ENCODE results near the gene EPAS1. TPM values are rescaled to one million over a fixed set of nuclear protein-coding genes. Genes with fewer than 3 reads are reported as not detected.

EPAS1 gene
- total and polyA plus RNA-seq, 12 donors, result 25.2 to 307 (median 175) TPM

GRCh38 chr2:46336283-46336959, 39.2 kb downstream of the EPAS1 start:
- intact Hi-C loops (cut with DNase I), result no loop called here
- peak in 1 of 7 donors; percentile 48 for DNase-seq
- Histone ChIP-seq H3K27me3 (no peaks in the 10 kb centered on the region), H3K4me3 (no peak overlapping the region), H3K4me1 (replicated peaks in 1 of 2) (peaks cover 4 to 68% of the 10 kb centered on the region in 2 donors), H3K27ac (peak overlapping the region in 2 of 5 donors; percentile 75 to 87), H3K36me3 (replicated peaks in 1 of 2) (no peaks in the 10 kb centered on the region), H3K9me3 (replicated peaks in 1 of 3) (no peaks in the 10 kb centered on the region)
- WGBS, 4 donors, result 63 to 71% (median 68%) methylated on average over 4 of the region's 4 CpGs
- TF ChIP-seq POLR2A (IDR thresholded peaks at IDR 0.05), result no peak
- TF ChIP-seq CTCF (IDR thresholded peaks at IDR 0.05), result no peak

- peak in 1 of 7 donors; percentile 28 for DNase-seq
- H3K4me3 ChIP-seq, result no peak overlapping the region
- peak overlapping the region in 2 of 5 donors; percentile 75 to 87 for H3K27ac ChIP-seq
- TF ChIP-seq CTCF (IDR thresholded peaks at IDR 0.05), result no peak
- no peak for TF ChIP-seq POLR2A (IDR thresholded peaks at IDR 0.05)
- no peaks in the 10 kb centered on the region for H3K9me3 ChIP-seq (replicated peaks in 1 of 3)
- peaks cover 0 to 67% of the 10 kb centered on the region in 2 donors for H3K4me1 ChIP-seq (replicated peaks in 1 of 2)
- H3K36me3 ChIP-seq (replicated peaks in 1 of 2), result no peaks in the 10 kb centered on the region
- 83 to 92% (median 85%) methylated on average over 11 of the region's 11 CpGs for WGBS, 4 donors
- intact Hi-C loops (cut with DNase I), result no loop called here
- H3K27me3 ChIP-seq, result no peaks in the 10 kb centered on the region
These were observed 40.2 kb downstream of the EPAS1 start for GRCh38 chr2:46337208-46337994.

GRCh38 chr2:46338674-46339073, 41.5 kb downstream of the EPAS1 start:
- intact Hi-C loops (cut with DNase I), result no loop called here
- Histone ChIP-seq H3K4me1 (replicated peaks in 1 of 2) (peaks cover 0 to 66% of the 10 kb centered on the region in 2 donors), H3K9me3 (replicated peaks in 1 of 3) (no peaks in the 10 kb centered on the region), H3K27me3 (no peaks in the 10 kb centered on the region), H3K27ac (no peak overlapping the region), H3K36me3 (replicated peaks in 1 of 2) (no peaks in the 10 kb centered on the region), H3K4me3 (no peak overlapping the region)
- 35 to 49% (median 40%) methylated on average over 4 of the region's 4 CpGs for WGBS, 4 donors
- DNase-seq, result peak in 1 of 7 donors; percentile 49
- TF ChIP-seq CTCF (IDR thresholded peaks at IDR 0.05) (no peak), POLR2A (IDR thresholded peaks at IDR 0.05) (no peak)

GRCh38 chr2:46339200-46339599, 42.0 kb downstream of the EPAS1 start:
- Histone ChIP-seq H3K4me1 (replicated peaks in 1 of 2) (peaks cover 0 to 65% of the 10 kb centered on the region in 2 donors), H3K27ac (peak overlapping the region in 2 of 5 donors; percentile 56 to 58), H3K4me3 (no peak overlapping the region), H3K36me3 (replicated peaks in 1 of 2) (no peaks in the 10 kb centered on the region), H3K9me3 (replicated peaks in 1 of 3) (no peaks in the 10 kb centered on the region), H3K27me3 (no peaks in the 10 kb centered on the region)
- TF ChIP-seq POLR2A (IDR thresholded peaks at IDR 0.05), result no peak
- TF ChIP-seq CTCF (IDR thresholded peaks at IDR 0.05), result no peak
- 61 to 64% (median 64%) methylated on average over 6 of the region's 6 CpGs for WGBS, 4 donors
- DNase-seq, result peak in 1 of 7 donors; percentile 50
- intact Hi-C loops (cut with DNase I), result no loop called here

Measured in adrenal gland (tissue), 12 donors.